IPS-NIHi7 (cell line): ENCODE results near the gene EPHB1.

Experiments used
- DNase-seq: peaks from one replicate; pipeline ENCODE4 v3.0.0; 2012; ENCODE audit warnings: mixed read lengths; ENCODE audit errors: extremely low spot score

EPHB1 gene

DNA sequence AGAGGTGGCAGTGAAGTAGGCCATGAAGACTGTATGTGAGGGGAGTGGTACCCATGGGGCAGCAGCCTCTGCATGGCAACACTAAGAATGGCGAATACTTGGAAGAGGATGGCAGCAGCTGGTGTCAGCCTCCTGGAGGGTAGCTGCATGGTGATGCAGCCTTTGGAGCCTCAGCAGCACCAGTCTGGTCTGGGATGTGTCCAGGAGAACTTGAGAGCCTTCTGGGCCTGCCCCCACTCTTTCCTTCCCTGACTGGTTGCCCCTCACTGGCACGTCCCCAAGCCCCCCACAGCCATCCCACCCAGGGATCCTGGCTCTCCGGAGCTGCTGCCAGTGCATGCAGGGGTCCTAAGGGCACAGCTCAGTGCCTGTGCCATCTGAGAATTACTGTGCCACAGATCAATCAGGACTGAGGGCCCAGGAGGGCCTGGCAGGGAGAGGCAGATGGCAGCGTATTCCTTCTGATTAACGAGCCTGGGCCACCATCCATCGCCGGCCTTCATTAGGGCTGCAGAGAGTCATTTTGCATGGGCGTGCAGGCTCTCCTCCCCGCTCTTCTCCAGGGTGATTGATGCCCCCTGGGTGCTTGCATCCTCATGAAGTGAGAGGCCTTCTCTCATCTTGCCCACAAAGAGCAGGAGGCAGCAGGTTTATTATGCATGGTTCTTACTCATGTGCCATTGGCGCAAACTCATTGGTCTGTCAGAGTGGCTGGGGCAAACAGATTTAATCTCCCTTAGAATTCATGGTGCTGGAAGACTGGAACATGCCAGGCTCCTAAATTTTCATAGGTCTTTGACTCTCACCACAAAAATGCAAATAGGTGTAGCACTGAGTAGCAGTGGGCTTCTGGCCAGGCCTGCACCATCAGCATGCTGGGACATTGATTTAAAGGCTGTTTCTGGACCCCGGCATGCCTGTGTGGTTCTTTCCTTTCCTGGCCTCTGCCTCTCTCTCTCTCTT, 116.8 kb downstream of the EPHB1 start:
- DNase-seq: no peak

DNA sequence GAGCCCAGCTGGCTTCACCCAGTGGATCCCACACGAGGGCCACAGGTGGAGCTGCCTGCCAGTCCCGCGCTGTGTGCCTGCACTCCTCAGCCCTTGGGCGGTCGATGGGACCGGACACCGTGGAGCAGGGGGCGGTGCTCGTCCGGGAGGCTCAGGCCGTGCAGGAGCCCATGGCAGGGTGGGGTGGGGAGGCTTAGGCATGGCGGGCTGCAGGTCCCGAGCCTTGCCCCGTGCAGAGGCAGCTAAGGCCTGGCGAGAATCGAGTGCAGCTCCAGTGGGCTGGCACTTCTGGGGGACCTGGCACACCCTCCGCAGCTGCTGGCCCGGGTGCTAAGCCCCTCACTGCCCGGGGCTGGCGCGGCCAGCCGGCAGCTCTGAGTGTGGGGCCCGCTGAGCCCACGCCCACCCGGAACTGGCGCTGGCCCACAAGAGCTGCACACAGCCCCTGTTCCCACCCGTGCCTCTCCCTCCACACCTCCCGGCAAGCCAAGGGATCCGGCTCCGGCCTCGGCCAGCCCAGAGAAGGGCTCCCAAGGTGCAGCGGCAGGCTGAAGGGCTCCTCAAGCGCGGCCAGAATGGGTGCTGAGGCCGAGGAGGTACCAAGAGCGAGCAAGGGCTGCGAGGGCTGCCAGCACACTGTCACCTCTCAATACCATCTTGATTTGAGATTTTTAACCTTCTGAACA, 121.4 kb downstream of the EPHB1 start:
- DNase-seq: no peak

DNA sequence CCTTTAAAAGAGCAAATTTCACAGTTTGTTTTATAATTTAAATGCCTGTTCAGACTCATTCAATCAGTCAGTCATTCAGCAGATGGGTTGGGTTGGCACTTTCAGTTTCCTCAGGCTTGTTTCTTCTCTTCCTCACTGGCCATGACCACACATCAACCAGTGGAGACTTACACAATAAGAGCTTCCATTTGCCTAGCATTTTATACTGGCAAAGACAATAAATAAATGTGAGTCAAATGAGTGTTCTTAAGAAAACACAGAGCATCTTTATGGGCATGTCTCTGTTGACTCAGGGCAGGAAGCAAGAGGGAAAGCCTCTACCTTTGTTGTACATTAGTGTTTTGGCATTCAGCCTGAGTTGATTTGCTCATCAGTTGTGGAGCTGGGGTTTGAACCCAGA, 122.6 kb downstream of the EPHB1 start:
- DNase-seq: no peak

DNA sequence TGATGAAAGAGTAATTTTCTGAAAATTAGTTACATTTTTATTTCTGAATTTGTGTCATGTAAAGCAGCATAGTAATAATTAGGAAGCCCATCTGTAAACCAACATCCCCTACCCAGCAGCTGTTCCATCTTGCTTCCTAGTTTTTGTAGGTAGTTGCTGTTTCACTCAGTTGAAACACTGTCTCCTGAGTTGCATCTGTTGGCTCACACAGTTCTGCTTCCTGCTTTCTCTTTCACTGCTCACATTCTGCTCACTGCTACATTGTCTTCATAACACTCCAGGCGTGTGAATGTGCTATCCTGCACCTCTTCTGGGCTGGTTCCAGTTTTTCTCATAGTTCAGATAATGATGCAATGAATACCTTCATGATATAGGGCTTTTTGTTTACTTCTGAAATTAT, 123.4 kb downstream of the EPHB1 start:
- DNase-seq: no peak

DNA sequence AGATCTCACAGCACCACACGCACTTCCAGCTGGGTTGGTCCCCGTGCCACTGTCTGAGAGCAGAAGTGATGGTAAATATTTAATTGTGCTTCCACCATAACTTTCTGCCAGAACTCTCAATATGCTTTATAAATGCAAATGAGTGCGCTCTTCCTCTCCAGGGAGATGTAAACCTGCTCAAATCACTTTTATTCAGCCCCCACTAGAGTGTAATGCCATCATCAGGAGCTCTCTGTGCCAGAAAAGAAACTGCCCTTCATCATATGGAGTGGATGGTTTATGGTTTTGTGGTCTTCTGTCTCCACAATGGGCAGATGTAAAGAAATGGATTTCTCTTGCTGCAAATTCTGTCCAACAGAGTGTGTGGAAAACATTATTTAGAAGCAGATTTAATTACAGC, 127.0 kb downstream of the EPHB1 start:
- no peak for DNase-seq

- DNase-seq: no peak
Observed at GRCh38 chr3:134922866-134923265, 127.8 kb downstream of the EPHB1 start.

DNA sequence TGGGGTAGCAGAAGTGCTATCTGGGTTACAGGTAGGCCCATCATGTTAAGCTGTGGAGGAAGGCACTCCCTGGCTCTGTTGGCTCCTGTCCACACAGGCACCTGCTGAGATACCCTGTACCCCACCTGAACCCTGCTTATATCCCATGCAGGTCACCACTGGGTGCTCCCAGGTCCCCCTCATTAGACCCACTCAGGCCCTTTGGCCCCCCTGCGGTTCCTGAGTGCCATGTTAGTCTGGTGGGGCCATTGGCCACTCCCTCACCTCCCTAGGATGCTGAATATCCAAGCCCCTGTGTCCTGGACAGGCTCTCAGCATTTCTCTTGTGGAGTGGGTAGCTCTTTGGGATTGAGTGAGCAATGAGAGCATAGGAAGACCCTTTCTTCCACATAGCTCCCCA, 128.2 kb downstream of the EPHB1 start:
- DNase-seq: no peak

DNA sequence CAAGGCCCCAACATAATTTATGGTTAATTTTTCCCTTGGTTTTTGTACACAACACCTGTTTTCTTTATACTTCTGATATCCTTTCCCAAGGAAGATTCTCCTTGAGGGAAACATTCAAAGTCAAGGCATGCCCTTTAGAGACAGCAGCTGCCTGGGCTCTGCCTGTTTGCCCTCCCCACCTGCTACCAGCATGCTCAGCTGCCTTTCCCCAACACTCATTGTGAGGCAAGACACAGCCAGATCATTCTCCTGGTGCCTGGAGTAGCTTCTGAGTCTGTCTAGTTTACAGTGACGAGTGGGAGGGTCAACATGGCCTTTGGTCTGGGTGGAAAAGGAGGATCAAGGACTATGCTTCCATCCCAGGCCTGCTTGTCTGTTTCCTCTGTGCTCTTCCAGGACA, 132.5 kb downstream of the EPHB1 start:
- no peak for DNase-seq

DNA sequence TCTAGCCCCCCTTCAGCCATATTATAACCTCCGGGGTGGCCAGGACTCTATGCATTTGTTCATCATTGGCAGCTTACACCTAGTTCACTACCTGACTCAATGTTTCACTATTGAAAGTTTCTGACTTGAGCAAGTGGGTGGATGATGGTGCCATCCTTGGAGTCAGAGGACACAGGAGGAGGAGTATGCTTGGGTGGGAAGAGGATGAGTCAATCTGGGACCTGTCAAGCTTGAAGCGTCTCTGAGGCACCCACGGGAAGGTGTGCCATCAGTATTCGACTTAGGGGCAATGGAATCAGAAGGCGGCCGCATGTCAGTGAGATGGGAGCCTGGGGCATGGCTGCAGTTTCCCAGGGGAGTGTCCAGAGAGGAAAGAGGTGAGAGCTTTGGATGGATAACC, 133.3 kb downstream of the EPHB1 start:
- DNase-seq: no peak

- DNase-seq: no peak
Observed at GRCh38 chr3:134928819-134929218, 133.8 kb downstream of the EPHB1 start.

- DNase-seq: no peak
Observed at GRCh38 chr3:134929976-134930375, 134.9 kb downstream of the EPHB1 start.

- DNase-seq: peak; percentile 31
Observed at GRCh38 chr3:134931045-134931785, 136.2 kb downstream of the EPHB1 start.

DNA sequence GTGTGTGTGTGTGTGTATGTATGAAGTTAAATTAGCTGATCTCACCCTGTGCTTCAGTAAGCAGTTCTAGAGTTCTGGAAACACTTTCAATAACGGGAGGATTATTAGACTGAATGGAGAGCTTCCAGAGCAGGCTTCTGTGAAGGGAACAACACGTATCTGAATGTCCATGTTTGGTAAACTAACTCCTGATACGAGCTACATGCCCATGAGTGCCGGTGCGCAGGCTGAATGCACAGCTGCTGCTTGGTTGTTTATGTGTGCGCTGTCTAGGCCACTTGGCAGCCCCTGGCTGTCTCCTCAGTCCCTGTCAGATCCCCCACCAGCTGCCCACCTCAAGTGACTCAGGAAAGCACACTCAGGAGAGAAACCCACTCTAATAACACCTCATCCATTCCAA, 137.0 kb downstream of the EPHB1 start:
- no peak for DNase-seq

DNA sequence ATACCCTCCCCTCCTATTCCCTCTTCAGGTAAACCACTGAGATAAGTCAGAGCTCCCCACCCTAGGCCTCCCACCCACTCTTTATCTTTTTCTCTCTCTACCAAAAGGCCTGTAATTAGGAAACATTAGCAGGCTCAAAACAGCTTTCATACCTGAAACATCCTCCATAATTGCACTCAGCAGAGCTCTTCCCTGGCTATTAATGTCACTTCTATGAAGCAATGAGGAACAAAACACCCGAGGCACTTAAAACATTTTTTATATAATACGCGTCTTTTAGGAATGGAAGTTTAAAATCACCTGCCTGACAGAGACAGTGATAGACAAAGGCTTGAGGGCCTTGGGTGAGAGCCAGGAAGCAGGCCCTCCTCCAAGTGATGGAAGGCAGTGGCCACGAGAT, 138.9 kb downstream of the EPHB1 start:
- DNase-seq: no peak

GRCh38 chr3:134934933-134935332, 139.9 kb downstream of the EPHB1 start:
- DNase-seq: no peak

DNA sequence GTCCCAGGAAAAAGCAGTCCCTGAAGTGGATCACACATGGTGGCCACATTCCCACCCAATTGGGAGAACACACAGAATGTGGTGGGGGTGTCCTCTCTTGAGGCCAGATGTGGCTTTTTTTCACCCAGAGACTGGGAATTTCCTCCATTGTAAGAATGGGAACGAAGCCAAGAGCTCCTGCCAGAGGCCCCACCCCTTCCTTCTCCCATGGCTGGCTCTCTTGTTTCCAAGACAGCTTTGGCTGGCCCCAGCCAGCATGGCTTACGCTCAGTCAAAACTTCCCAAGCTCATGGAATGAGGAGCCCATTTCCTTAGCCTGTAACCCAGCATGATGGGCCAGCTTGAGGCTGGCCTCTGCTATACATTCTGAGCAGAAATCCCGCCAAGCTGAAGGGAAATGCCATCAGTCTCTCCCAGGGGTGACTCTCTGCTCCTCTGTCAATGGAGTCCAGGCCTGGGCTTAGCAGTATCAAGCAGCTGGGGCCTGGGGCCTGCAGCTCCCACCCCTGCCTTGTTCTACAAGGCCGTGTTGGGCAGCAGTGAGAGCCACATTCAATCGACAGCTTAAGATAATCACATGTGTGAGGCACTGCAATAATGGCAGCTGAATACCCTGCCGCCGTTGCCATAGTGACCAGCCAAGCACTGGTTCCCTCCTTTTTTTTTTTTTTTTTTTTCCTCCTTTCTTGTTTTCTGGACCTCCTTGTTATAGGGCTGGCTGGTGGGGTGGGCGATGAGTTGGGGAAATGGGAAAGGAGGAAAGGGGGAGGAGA, 142.4 kb downstream of the EPHB1 start:
- peak; percentile 59 for DNase-seq

- no peak for DNase-seq
Observed at GRCh38 chr3:134938029-134938525, 143.0 kb downstream of the EPHB1 start.

DNA sequence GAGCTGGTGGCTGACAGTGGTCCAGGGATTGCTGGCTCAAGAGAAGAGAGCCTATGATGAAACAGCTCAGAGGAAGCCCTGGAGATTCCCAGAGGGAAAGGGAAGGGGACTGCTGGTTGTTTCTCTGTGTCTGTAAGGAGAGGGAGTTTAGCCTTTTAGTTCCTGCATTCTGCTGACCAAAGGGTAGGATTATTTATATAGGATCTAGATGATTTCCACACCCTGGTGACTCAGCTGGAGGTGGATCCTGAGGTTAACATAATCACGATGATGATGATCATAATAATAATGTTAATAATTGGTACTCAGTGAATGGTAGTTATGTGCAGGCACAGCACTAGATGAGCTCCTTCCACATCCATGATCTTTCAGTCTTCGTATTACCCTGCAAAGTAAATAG, 144.9 kb downstream of the EPHB1 start:
- no peak for DNase-seq

DNA sequence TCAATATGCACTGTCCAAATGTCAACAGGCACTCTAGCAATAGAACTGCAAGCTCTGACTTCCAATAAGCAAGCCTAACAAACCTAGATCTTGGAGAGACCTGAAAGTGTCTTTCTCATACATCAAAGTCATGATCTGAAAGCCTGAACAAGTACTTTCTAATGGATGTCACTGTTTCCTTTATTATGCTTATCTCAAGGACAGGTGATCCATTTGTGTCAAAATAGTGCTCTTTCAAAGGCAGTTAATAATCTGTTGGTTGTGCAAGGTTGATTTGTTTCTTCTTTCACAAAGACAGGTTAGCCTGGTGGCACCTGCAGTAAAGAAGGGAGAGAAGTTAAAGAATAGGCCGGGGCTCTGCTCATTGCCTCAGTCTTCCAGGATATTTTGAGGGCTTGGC, 146.8 kb downstream of the EPHB1 start:
- no peak for DNase-seq

- no peak for DNase-seq
Observed at GRCh38 chr3:134944429-134944828, 149.4 kb downstream of the EPHB1 start.

DNA sequence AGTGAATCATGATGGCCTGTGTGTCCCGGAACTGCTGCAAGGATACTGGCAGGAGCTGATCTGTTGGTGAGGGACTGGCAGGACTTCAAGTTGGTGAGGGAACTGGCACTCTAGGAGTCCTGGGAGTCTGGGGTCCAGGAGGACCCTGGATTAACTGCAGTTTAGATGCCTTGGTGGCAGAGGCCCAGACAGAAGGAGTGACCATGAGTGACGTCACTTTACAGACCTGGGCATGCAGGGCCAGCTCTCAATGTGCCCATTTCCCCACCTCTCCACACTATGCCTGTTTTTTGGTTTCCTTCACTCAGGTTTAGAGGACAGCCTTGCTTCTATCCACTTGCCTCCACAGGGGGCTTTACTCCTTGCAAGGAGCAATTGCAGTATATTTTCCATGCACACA, 154.1 kb downstream of the EPHB1 start:
- DNase-seq: no peak
